NCI-H1092 treated with DMSO at 0.1 percent for 48 hours (cell line): Measurements from ENCODE around the gene HPS6.

Experiments used
- DNase-seq: peaks from one replicate; lab custom pipeline; 2025; lab: John Stamatoyannopoulos, UW

Gene HPS6

DNA sequence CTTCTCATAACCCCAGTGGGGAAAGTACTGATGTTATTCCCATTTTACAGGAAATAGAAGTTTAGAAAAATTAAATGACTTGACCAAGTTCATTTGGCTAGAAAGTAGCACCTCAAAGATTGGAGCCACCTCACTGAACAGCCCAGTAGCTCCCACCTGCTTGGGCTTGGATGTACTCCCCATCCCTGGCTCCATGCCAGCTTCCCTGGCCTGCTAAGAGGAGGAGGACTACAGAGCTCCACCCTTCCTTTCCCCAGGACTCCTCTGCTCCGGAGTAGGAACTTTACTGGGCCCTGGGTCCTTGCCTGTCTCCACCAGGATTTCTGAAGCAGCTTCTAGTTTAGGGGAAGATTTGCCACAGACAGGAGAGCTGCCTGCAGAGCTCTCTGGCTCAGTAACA, 3.1 kb downstream of the HPS6 start:
- no peak for DNase-seq

GRCh38 chr10:102069071-102069470, 3.9 kb downstream of the HPS6 start:
- DNase-seq, result no peak

GRCh38 chr10:102072673-102073527, 7.8 kb downstream of the HPS6 start:
- DNase-seq, result peak; percentile 60

- no peak for DNase-seq
Observed at GRCh38 chr10:102083541-102083940, 18.4 kb downstream of the HPS6 start.

- no peak for DNase-seq
Observed at GRCh38 chr10:102085336-102085735, 20.2 kb downstream of the HPS6 start.

- DNase-seq, result no peak
Observed at GRCh38 chr10:102086196-102086595, 21.0 kb downstream of the HPS6 start.

DNA sequence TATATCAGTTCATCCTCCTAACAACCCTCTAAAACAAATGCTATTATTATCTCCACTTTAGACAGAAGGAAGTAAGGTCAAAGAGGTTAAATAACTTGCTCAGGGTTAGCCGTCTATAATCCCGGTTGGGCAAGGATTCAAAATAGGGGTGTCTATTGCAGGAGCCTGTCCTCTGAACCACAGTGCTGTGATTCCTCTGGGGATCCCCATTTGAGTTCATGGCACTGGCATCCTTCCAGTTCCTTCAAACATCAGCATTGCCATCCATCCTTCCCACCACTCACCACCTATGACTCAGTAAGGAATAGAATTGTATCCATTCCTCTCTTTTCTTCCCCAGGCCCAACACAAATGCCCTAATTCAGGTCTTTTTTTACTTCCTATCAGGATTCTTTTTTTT, 25.6 kb downstream of the HPS6 start:
- DNase-seq, result no peak

DNA sequence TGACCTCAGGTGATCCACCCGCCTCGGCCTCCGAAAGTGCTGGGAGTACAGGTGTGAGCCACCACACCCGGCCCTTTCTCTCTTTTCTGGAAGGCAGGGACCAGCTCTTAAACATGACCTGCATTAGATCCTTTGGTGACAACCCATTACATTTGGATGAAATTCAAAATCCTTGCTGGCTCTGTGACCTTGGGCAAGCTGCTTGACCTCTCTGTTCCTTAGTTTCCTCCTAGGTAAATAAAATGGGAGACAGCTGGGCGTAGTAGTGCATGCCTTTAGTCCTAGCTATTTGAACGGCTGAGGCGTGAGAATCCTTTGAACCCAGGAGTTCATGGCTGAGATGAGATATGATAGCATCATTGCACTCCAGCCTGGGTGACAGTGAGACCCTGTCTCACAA, 31.3 kb downstream of the HPS6 start:
- DNase-seq, result no peak

GRCh38 chr10:102101152-102101551, 36.0 kb downstream of the HPS6 start:
- no peak for DNase-seq

DNA sequence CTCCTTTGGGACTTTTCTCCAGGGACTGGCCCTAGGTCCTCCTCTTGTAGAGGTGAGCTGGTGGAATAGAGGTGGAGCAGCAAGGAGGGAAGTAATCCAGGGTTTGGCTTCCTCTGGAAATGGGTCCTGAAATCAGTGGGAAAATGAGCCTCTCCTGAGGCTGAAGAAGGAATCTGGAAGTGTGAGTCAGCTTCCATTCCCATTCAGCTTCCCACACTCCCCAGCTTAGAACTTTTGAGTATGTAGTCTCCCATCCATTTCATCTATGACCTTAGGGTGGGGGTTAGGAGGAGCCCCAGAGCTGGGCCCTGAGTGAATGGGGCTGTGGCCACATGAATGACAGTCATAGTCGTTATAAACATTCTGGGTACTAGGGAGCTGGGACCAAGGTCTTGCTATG, 37.3 kb downstream of the HPS6 start:
- no peak for DNase-seq

GRCh38 chr10:102106998-102107397, 41.8 kb downstream of the HPS6 start:
- DNase-seq, result no peak

GRCh38 chr10:102109166-102110116, 44.3 kb downstream of the HPS6 start:
- DNase-seq, result no peak

DNA sequence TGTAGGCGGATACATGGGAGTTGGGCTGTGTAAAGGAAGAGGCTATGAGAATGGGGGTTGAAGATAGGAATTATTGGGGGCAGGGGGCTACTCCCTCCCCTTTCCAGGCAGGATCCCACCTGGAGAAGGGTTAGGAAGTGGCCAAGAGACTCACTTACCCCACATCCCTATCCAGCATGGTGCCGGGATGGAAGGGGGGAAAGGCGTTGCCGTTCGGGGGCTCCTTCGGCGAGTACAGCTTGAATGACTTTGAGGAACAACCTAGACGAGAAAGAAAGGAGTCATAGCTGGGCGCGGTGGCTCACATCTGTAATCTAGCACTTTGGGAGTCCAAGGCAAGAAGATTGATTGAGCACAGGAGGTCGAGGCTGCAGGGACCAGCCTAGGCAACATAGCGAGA, 46.1 kb downstream of the HPS6 start:
- no peak for DNase-seq

GRCh38 chr10:102112210-102112817, 47.2 kb downstream of the HPS6 start:
- DNase-seq, result no peak

GRCh38 chr10:102113261-102113955, 48.3 kb downstream of the HPS6 start:
- no peak for DNase-seq

DNA sequence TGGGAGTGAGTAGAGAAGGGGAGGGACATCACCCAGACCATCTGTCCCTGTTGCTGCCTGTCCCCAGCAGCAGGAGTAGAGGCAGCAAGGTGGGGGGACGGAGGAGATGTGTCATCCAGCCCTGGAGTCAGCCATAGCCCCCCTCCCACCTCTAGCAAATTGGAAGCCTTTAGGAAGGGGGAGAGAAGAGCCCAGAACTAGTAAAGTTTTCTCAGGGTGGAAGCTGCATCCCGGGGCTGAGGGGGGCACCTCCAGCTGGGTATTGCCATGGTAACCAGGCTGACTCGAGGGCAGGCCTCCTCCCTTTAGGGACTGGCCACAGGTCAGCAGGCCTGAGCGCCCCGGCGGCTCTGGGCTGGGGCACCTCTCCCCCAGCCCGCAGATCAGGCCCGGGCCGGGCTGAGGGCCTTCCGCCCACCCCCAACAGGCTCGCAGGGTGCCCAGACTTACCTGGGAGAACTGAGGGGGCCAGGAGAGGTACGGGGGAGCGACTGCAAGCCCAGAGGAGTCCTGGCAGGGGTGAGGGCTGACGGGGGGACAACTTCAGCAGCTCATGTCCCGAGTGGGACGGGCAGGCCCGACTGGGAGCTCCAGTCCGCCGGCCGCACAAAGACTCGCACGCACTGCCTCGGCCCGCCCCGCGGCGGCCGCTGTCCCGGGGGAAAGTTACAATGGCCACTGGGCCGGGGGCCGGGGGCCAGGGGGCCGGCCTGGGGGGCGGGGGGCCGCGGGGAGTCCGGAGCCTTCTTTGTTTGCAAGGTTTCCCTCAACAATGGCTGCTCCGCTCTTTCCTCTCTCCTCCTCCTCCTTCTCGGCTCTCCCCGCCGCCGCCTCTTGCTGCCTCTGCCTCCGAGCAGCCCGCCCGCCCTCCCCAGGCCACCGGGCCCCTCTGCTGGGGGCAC, 49.1 kb downstream of the HPS6 start:
- no peak for DNase-seq

DNA sequence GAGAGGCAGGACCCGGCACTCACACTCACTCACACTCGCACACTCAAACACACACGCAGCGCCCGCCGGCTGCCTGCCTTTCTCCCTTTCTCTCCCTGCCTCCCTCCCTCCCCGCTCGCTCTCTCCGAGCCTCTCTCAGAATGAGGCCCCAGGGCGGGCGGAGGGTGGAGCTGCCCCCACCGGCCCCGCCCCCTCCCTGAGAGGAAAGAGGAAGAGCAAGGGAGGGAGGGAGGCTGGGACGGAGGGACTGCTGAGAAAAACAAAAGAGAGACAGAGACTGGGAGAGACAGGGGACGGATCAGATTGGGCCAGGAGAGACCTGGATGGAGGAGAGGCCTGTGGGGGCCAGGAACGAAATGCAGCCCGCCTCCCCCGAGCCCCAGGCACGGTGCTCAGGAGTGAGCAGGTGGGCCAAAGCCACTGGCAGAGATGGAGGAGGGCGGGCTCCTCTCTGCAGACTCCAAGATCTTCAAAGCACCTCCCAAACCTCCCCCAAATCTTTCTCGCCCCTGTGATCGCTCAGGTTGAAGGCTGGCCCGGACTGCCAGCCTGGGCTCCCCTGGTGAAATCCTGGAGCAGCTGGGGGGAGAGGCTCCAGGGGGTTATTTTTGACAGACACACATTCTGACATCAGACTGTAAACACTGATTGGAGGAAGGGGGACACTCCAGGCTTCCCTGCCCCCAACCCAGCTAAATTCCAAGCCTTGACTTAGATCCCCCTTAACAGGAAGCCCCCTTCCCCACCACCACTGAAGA, 49.9 kb downstream of the HPS6 start:
- peak; percentile 60 for DNase-seq

DNA sequence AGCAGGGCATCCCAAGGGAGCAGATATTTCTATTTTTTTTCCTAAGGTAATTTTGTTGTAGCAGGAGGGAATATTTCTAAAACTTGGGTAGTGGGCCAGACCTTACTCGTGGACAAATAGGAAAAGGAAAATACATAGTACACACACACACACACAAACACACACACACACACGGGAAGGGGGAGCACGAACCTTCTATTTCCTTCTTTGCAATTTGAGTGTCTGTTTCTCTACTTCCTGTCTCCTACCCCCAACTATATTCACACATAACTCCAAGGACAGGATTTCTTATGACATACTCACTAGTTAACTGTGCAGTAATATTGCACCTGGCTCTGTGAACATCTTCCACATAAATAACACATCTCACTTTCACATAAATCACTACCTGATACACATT, 50.6 kb downstream of the HPS6 start:
- DNase-seq, result no peak

- no peak for DNase-seq
Observed at GRCh38 chr10:102116656-102117055, 51.5 kb downstream of the HPS6 start.
